Measurements from ENCODE around the gene OSCP1.

Gene OSCP1

GRCh38 chr1:36380143-36380619, 70.1 kb downstream of the OSCP1 start:
- no peak overlapping the region for H3K27ac ChIP-seq (replicated peaks)
- no peak for TF ChIP-seq GABPA (IDR thresholded peaks at IDR 0.05; ENCODE audit: low read depth)
- TF ChIP-seq POLR2AphosphoS5 (IDR thresholded peaks at IDR 0.05; ENCODE audit: low read depth) = no peak
- no peak for TF ChIP-seq CTCF (IDR thresholded peaks at IDR 0.05; ENCODE audit: insufficient read depth, low read length)
- no peak for TF ChIP-seq SPI1 (IDR thresholded peaks at IDR 0.05; ENCODE audit: borderline replicate concordance, low read depth)
- no peak for TF ChIP-seq REST (IDR thresholded peaks at IDR 0.05; ENCODE audit: insufficient replicate concordance, low read depth)
- DNase-seq (ENCODE audit: low read depth in 1 of 2, low spot score in 1 of 2) = no peak

GRCh38 chr1:36377791-36378492, 72.3 kb downstream of the OSCP1 start:
- H3K4me3 ChIP-seq (replicated peaks; ENCODE audit: insufficient read depth, low read length) = no peak overlapping the region
- no peak overlapping the region for H3K27ac ChIP-seq (replicated peaks)
- no peak for TF ChIP-seq POLR2AphosphoS5 (IDR thresholded peaks at IDR 0.05; ENCODE audit: low read depth)
- no peak for TF ChIP-seq CTCF (IDR thresholded peaks at IDR 0.05; ENCODE audit: insufficient read depth, low read length)
- no peaks in the 10 kb centered on the region for H3K27me3 ChIP-seq (ENCODE audit: insufficient read depth, poor library complexity, severe bottlenecking)
- no peak for DNase-seq (ENCODE audit: low read depth in 1 of 2, low spot score in 1 of 2)

More at GRCh38 chr1:36380143-36380619, 70.1 kb downstream of the OSCP1 start:
- Histone ChIP-seq H3K27me3 (ENCODE audit: insufficient read depth, poor library complexity, severe bottlenecking) (no peaks in the 10 kb centered on the region), H3K4me3 (replicated peaks; ENCODE audit: insufficient read depth, low read length) (no peak overlapping the region)

- Histone ChIP-seq H3K4me3 (replicated peaks; ENCODE audit: insufficient read depth, low read length) (no peak overlapping the region), H3K27ac (replicated peaks) (peak overlapping the region; percentile 87), H3K27me3 (ENCODE audit: insufficient read depth, poor library complexity, severe bottlenecking) (no peaks in the 10 kb centered on the region)
- TF ChIP-seq POLR2AphosphoS5 (IDR thresholded peaks at IDR 0.05; ENCODE audit: low read depth) (no peak), SPI1 (IDR thresholded peaks at IDR 0.05; ENCODE audit: borderline replicate concordance, low read depth) (no peak), CTCF (IDR thresholded peaks at IDR 0.05; ENCODE audit: insufficient read depth, low read length) (no peak), REST (IDR thresholded peaks at IDR 0.05; ENCODE audit: insufficient replicate concordance, low read depth) (no peak), GABPA (IDR thresholded peaks at IDR 0.05; ENCODE audit: low read depth) (no peak)
- DNase-seq (ENCODE audit: low read depth in 1 of 2, low spot score in 1 of 2) = no peak
Measured at GRCh38 chr1:36372617-36373016, 77.6 kb downstream of the OSCP1 start.
